Hepatocyte (in vitro differentiated cells): ENCODE results near the gene PALD1.

Experiments
- CTCF ChIP-seq: fragments of 200-600 bp; sonication (generic); IDR thresholded peaks from 2 replicates; pipeline ENCODE4 v1.5.1; 2016; ENCODE audit warnings: antibody characterized with exemption, mild to moderate bottlenecking; ENCODE audit not compliant: poor library complexity
- EZH2 ChIP-seq: fragments of 200-600 bp; sonication (generic); IDR thresholded peaks from 2 replicates; pipeline ENCODE4 v1.6.1; 2016; ENCODE audit warnings: antibody characterized with exemption, mild to moderate bottlenecking, borderline replicate concordance

DNA sequence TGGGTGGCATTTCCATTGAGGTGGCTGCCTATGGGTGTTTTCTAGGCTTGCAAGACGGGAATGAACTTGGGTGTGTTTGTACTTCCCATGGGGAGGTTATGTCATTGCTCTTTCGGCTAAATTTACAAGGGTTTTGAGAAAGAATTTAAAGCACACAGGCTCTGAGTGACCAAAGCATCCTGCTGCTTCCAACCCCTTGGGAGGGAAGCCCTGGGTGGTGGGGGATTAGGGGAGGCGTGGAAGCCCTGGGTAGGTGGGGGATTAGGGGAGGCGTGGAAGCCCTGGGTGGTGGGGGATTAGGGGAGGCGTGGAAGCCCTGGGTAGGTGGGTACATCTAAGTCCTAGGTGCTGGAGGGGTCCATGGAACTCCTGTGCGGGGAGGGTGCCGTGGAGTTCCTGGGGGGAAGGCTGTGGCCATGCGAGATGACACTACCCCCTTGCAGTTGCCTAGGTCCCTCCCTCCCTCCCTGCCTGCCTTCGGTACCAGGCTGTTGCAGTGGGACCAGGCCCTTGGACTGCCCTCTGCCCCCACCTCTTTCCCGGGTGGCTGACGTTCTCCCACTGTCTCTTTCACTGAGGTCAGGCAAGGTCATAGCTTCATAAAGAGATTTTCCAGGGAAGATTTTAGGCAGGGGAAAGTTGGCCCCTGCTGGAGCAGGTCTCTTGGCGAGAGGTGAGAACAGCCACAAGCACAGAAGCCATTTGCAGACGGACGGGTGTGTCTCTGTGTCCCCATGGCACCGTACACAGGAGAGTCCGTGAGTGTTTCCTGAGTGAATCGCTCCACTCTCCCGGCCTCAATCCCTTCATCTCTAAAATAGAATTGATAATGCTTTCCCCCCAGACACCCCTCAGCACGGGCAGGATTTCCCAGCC, 104.5 kb downstream of the PALD1 start:
- TF ChIP-seq CTCF (no peak), EZH2 (no peak)
